A549 (cell line): Measurements from ENCODE around the gene UBE2S. TPM values are rescaled to one million over a fixed set of nuclear protein-coding genes. Genes with fewer than 3 reads are reported as not detected.

Source experiments
- ATAC-seq, 2 experiments: fragments of 200-7000 bp in 1 of 2; fragments of >200 bp in 1 of 2; cut with Nextera tagmentation in 1 of 2; cut with Tn5 transposase in 1 of 2; 3 replicates each; pipeline versions ENCODE4 v1.8.0 to v1.9.1; 2018 to 2020; ENCODE audit warnings: mild to moderate bottlenecking in 1 of 2, moderate library complexity in 1 of 2
- CTCF ChIA-PET: fragments of 300-600 bp; sonication (Branson Sonifier 250); formaldehyde crosslinking; extraction: SDS; loops from one replicate; lab custom pipeline; 2021; ENCODE audit warnings: antibody characterized with exemption, inconsistent platforms; lab: Yijun Ruan, JAX
- POLR2A ChIA-PET: fragments of 350-600 bp; formaldehyde crosslinking; extraction: SDS; loops from one replicate; lab custom pipeline; 2021; ENCODE audit warnings: antibody characterized with exemption, inconsistent platforms; lab: Yijun Ruan, JAX
- DNase-seq, 2 experiments: peaks; one replicate each; pipeline versions ENCODE4 v3.0.0 to v3.0.0-alpha.2; 2011 to 2016; ENCODE audit warnings: low read depth in 1 of 2, low spot score in 1 of 2
- FAIRE-seq: peaks from 2 replicates; lab custom pipeline; 2011; peaks lifted over from hg19 to GRCh38; lab: Jason Lieb, UNC
- H3K27ac ChIP-seq, 2 experiments: fragments of >200 bp; sonication (Bioruptor Twin); formaldehyde crosslinking; 3 replicates each; pipeline ENCODE4 v1.5.1; 2016 to 2017
- H3K4me1 ChIP-seq: fragments of >200 bp; sonication (Bioruptor Twin); formaldehyde crosslinking; 3 replicates; pipeline ENCODE4 v1.6.1; 2016
- H3K4me2 ChIP-seq: fragments of >200 bp; sonication (Bioruptor Twin); formaldehyde crosslinking; 3 replicates; pipeline ENCODE4 v1.6.1; 2016
- H3K4me3 ChIP-seq: fragments of >200 bp; sonication (Bioruptor Twin); formaldehyde crosslinking; 3 replicates; pipeline ENCODE4 v1.5.1; 2016
- H3K9me3 ChIP-seq: fragments of >200 bp; sonication (Bioruptor Twin); formaldehyde crosslinking; 3 replicates; pipeline ENCODE4 v1.6.1; 2016
- BHLHE40 ChIP-seq: IDR thresholded peaks from 2 replicates; pipeline ENCODE4 v1.6.1; 2012; ENCODE audit warnings: low read depth, low read length, inconsistent platforms
- CBX2 ChIP-seq: fragments of 200-600 bp; sonication (generic); IDR thresholded peaks from 2 replicates; pipeline ENCODE4 v1.6.1; 2016; ENCODE audit warnings: low read depth, mild to moderate bottlenecking, borderline replicate concordance
- CHD2 ChIP-seq: fragments of 150-350 bp; IDR thresholded peaks from 2 replicates; pipeline ENCODE4 v1.6.1; 2014; ENCODE audit warnings: low read length; ENCODE audit not compliant: partially characterized antibody
- EHF ChIP-seq: fragments of 250-450 bp; sonication (Bioruptor Pico); IDR thresholded peaks from 2 replicates; pipeline ENCODE4 v1.5.0; 2020; ENCODE audit warnings: mild to moderate bottlenecking
- EHMT2 ChIP-seq: fragments of 200-600 bp; sonication (generic); IDR thresholded peaks from 2 replicates; pipeline ENCODE4 v1.6.1; 2016; ENCODE audit warnings: antibody characterized with exemption, low read depth, mild to moderate bottlenecking, moderate library complexity
- ESRRA ChIP-seq: fragments of 150-350 bp; IDR thresholded peaks from 2 replicates; pipeline ENCODE4 v1.6.1; 2014; ENCODE audit warnings: mild to moderate bottlenecking, low read length, borderline replicate concordance
- FOSL2 ChIP-seq, 2 experiments: fragments of 450-650 bp in 1 of 2; fragments of >200 bp in 1 of 2; sonication (Bioruptor Twin) in 1 of 2; formaldehyde crosslinking; IDR thresholded peaks; 2 replicates each; pipeline versions ENCODE4 v1.5.0 to v1.6.1; 2016 to 2020; ENCODE audit warnings: mild to moderate bottlenecking in 1 of 2, moderate library complexity in 1 of 2
- HOXB5 ChIP-seq: fragments of 250-450 bp; sonication (Bioruptor Pico); IDR thresholded peaks from 2 replicates; pipeline ENCODE4 v1.5.0; 2020; ENCODE audit warnings: mild to moderate bottlenecking, moderate library complexity
- NPAS2 ChIP-seq: fragments of 250-450 bp; sonication (Bioruptor Pico); IDR thresholded peaks from 2 replicates; pipeline ENCODE4 v1.8.0; 2022; ENCODE audit warnings: mild to moderate bottlenecking, moderate library complexity, borderline replicate concordance
- PHF8 ChIP-seq: fragments of 200-600 bp; sonication (generic); IDR thresholded peaks from 2 replicates; pipeline ENCODE4 v1.6.1; 2016; ENCODE audit warnings: low read depth, mild to moderate bottlenecking, antibody characterized with exemption, moderate library complexity, borderline replicate concordance
- RARB ChIP-seq: fragments of 250-450 bp; sonication (Bioruptor Pico); IDR thresholded peaks from 2 replicates; pipeline ENCODE4 v1.8.0; 2021; ENCODE audit warnings: mild to moderate bottlenecking, moderate library complexity
- RCOR1 ChIP-seq: fragments of 150-350 bp; IDR thresholded peaks from 2 replicates; pipeline ENCODE4 v1.6.1; 2014; ENCODE audit warnings: antibody characterized with exemption, low read length, low read depth
- RNF2 ChIP-seq: fragments of 200-600 bp; sonication (generic); IDR thresholded peaks from 2 replicates; pipeline ENCODE4 v1.6.1; 2016; ENCODE audit warnings: low read depth, mild to moderate bottlenecking, antibody characterized with exemption, moderate library complexity, borderline replicate concordance
- TFCP2L1 ChIP-seq: fragments of 250-450 bp; sonication (Bioruptor Pico); IDR thresholded peaks from 2 replicates; pipeline ENCODE4 v1.5.0; 2021; ENCODE audit warnings: mild to moderate bottlenecking
- TP53 ChIP-seq: fragments of 250-450 bp; sonication (Bioruptor Pico); IDR thresholded peaks from 2 replicates; pipeline ENCODE4 v1.5.0; 2021; ENCODE audit warnings: mild to moderate bottlenecking, moderate library complexity
- ZC3H11A ChIP-seq: fragments of 450-650 bp; IDR thresholded peaks from 2 replicates; pipeline ENCODE4 v1.6.1; 2014; ENCODE audit warnings: antibody characterized with exemption, mild to moderate bottlenecking
- ZFP36 ChIP-seq: fragments of 450-650 bp; IDR thresholded peaks from 2 replicates; pipeline ENCODE4 v1.6.1; 2014; ENCODE audit warnings: borderline replicate concordance; ENCODE audit not compliant: partially characterized antibody
- WGBS: methylation state at CpG from one replicate; pipeline ENCODE4 v1.1.6; 2017; ENCODE audit errors: missing lambda C conversion rate; 5-methylcytosine and 5-hydroxymethylcytosine counted together
- polyA plus RNA-seq, 4 experiments: library from polyadenylated mRNA; depleted of rRNA in 3 of 4; stranded (reverse); fragments of >200 nt; fragmentation: RNase III in 1 of 4; extraction: RNeasy Plus Mini Kit Qiagen cat#74134 plus additional on column Dnase treatment in 1 of 4; gene quantifications; 2 replicates in 3 of 4; 3 replicates in 1 of 4; pipeline ENCODE4 v1.2.3, GENCODE V29; 2011 to 2017
- TF ChIP-seq, protein P1 (sequence below): fragments of >200 bp; sonication (Bioruptor Twin); formaldehyde crosslinking; IDR thresholded peaks from 3 replicates; pipeline ENCODE4 v1.5.1; 2016
- TF ChIP-seq, protein P2 (sequence below): fragments of 200-600 bp; sonication (generic); IDR thresholded peaks from 2 replicates; pipeline ENCODE4 v1.6.1; 2016; ENCODE audit warnings: antibody characterized with exemption, mild to moderate bottlenecking, moderate library complexity
- TF ChIP-seq, protein P3 (sequence below): IDR thresholded peaks from 2 replicates; pipeline ENCODE4 v1.6.1; 2012; ENCODE audit warnings: low read depth, borderline replicate concordance

UBE2S gene
- polyA plus RNA-seq, 2 of the 4 experiments (the other 2 are of a cell fraction) = 139 to 295 TPM

DNA sequence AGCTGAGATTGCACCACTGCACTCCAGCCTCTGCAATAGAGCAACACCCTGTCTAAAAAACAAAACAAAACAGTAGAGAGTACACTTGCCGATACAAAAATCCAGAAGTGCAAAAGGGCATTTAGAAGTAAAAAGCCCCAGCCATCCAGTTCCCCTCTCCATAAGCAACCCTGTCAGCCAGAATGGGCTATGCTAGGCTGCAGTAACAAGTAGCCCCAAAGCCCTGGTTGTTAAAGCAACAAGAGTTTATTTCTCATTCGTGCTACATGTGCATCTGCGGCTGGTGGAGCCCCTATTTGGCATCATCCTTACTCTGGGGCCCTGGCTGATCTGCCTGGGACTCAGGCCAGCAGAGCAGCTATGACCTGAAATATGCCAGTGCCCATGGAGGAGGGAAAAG lies 16.9 kb upstream of the UBE2S start:
- H3K4me2 ChIP-seq = no peak overlapping the region
- FAIRE-seq (no peak), DNase-seq (no peak), ATAC-seq (no peak; a peak in 1 of 6 replicates)
- no peaks in the 10 kb centered on the region for H3K4me1 ChIP-seq
- ChIA-PET CTCF (interaction anchor here (0.9 to 2.6 kb wide), 8 partner anchors 8 to 283 kb away, joined by 3 to 8 read pairs (median 3); partner anchors contain the start of gene DNAAF3), POLR2A (interaction anchor here (1.0 kb wide), 1 partner anchor 17 kb away, joined by 4 read pairs; the partner anchor contains the start of gene UBE2S)
- 53% methylated on average over 3 of the region's 3 CpGs for WGBS
- H3K27ac ChIP-seq = no peak overlapping the region
- H3K9me3 ChIP-seq = no peaks in the 10 kb centered on the region
- H3K4me3 ChIP-seq = no peak overlapping the region
- TF ChIP-seq ZFP36 = no peak
- no peak for TF ChIP-seq RCOR1
- no peak for TF ChIP-seq NPAS2 (CRISPR knock-in tag)
- TF ChIP-seq EHMT2 = no peak
- no peak for TF ChIP-seq TP53 (CRISPR knock-in tag)
- TF ChIP-seq, protein P1, sequence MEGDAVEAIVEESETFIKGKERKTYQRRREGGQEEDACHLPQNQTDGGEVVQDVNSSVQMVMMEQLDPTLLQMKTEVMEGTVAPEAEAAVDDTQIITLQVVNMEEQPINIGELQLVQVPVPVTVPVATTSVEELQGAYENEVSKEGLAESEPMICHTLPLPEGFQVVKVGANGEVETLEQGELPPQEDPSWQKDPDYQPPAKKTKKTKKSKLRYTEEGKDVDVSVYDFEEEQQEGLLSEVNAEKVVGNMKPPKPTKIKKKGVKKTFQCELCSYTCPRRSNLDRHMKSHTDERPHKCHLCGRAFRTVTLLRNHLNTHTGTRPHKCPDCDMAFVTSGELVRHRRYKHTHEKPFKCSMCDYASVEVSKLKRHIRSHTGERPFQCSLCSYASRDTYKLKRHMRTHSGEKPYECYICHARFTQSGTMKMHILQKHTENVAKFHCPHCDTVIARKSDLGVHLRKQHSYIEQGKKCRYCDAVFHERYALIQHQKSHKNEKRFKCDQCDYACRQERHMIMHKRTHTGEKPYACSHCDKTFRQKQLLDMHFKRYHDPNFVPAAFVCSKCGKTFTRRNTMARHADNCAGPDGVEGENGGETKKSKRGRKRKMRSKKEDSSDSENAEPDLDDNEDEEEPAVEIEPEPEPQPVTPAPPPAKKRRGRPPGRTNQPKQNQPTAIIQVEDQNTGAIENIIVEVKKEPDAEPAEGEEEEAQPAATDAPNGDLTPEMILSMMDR = no peak
- TF ChIP-seq PHF8 = no peak
- no peak for TF ChIP-seq BHLHE40
- no peak for TF ChIP-seq RARB
- no peak for TF ChIP-seq CHD2
- TF ChIP-seq CBX2 = no peak
- TF ChIP-seq, protein P2, sequence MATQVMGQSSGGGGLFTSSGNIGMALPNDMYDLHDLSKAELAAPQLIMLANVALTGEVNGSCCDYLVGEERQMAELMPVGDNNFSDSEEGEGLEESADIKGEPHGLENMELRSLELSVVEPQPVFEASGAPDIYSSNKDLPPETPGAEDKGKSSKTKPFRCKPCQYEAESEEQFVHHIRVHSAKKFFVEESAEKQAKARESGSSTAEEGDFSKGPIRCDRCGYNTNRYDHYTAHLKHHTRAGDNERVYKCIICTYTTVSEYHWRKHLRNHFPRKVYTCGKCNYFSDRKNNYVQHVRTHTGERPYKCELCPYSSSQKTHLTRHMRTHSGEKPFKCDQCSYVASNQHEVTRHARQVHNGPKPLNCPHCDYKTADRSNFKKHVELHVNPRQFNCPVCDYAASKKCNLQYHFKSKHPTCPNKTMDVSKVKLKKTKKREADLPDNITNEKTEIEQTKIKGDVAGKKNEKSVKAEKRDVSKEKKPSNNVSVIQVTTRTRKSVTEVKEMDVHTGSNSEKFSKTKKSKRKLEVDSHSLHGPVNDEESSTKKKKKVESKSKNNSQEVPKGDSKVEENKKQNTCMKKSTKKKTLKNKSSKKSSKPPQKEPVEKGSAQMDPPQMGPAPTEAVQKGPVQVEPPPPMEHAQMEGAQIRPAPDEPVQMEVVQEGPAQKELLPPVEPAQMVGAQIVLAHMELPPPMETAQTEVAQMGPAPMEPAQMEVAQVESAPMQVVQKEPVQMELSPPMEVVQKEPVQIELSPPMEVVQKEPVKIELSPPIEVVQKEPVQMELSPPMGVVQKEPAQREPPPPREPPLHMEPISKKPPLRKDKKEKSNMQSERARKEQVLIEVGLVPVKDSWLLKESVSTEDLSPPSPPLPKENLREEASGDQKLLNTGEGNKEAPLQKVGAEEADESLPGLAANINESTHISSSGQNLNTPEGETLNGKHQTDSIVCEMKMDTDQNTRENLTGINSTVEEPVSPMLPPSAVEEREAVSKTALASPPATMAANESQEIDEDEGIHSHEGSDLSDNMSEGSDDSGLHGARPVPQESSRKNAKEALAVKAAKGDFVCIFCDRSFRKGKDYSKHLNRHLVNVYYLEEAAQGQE = no peak
- TF ChIP-seq TFCP2L1 (CRISPR knock-in tag) = no peak
- no peak for TF ChIP-seq HOXB5 (CRISPR knock-in tag)
- TF ChIP-seq ZC3H11A = no peak
- no peak for TF ChIP-seq ESRRA
- TF ChIP-seq EHF (CRISPR knock-in tag) = no peak
- no peak for TF ChIP-seq FOSL2 (IDR thresholded peaks at IDR 0.05)
- no peak for TF ChIP-seq FOSL2 (CRISPR knock-in tag; IDR thresholded peaks at IDR 0.05)
- TF ChIP-seq RNF2 = no peak
- TF ChIP-seq, protein P3, sequence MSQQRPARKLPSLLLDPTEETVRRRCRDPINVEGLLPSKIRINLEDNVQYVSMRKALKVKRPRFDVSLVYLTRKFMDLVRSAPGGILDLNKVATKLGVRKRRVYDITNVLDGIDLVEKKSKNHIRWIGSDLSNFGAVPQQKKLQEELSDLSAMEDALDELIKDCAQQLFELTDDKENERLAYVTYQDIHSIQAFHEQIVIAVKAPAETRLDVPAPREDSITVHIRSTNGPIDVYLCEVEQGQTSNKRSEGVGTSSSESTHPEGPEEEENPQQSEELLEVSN = no peak
- TF ChIP-seq, all 56 proteins: peak for 0
